ENCODE data around the gene EHF. TPM values are rescaled to one million over a fixed set of nuclear protein-coding genes. Genes with fewer than 3 reads are reported as not detected.

EHF gene
- total RNA-seq, 2 experiments from 2014 or later = not detected

- Mint-ChIP-seq H3K36me3 (no peaks in the 10 kb centered on the region), H3K4me3 (no peak overlapping the region), H3K4me1 (peaks cover 4% of the 10 kb centered on the region), H3K27ac (no peak overlapping the region), H3K27me3 (peaks cover 31% of the 10 kb centered on the region), H3K9me3 (no peaks in the 10 kb centered on the region)
- no peak for DNase-seq
Measured at GRCh38 chr11:34641456-34641855, 20.6 kb downstream of the EHF start.

- no peaks in the 10 kb centered on the region for H3K9me3 Mint-ChIP-seq
- no peak overlapping the region for H3K27ac Mint-ChIP-seq
- DNase-seq = no peak
- no peak overlapping the region for H3K4me3 Mint-ChIP-seq
- H3K27me3 Mint-ChIP-seq = peaks cover 35% of the 10 kb centered on the region
- H3K36me3 Mint-ChIP-seq = no peaks in the 10 kb centered on the region
- H3K4me1 Mint-ChIP-seq = peaks cover 4% of the 10 kb centered on the region
Measured at GRCh38 chr11:34642001-34642554, 21.2 kb downstream of the EHF start.

GRCh38 chr11:34642873-34643272, 22.0 kb downstream of the EHF start:
- no peak for DNase-seq
- H3K27ac Mint-ChIP-seq = no peak overlapping the region
- peaks cover 43% of the 10 kb centered on the region for H3K27me3 Mint-ChIP-seq
- H3K36me3 Mint-ChIP-seq = no peaks in the 10 kb centered on the region
- no peak overlapping the region for H3K4me3 Mint-ChIP-seq
- peaks cover 6% of the 10 kb centered on the region for H3K4me1 Mint-ChIP-seq
- H3K9me3 Mint-ChIP-seq = no peaks in the 10 kb centered on the region

GRCh38 chr11:34643311-34643710, 22.4 kb downstream of the EHF start:
- DNase-seq = no peak
- H3K4me3 Mint-ChIP-seq = no peak overlapping the region
- H3K4me1 Mint-ChIP-seq = peaks cover 6% of the 10 kb centered on the region
- H3K27ac Mint-ChIP-seq = no peak overlapping the region
- H3K27me3 Mint-ChIP-seq = peaks cover 43% of the 10 kb centered on the region
- no peaks in the 10 kb centered on the region for H3K9me3 Mint-ChIP-seq
- H3K36me3 Mint-ChIP-seq = no peaks in the 10 kb centered on the region

- Mint-ChIP-seq H3K36me3 (no peaks in the 10 kb centered on the region), H3K4me1 (peaks cover 6% of the 10 kb centered on the region), H3K27ac (no peak overlapping the region), H3K27me3 (peaks cover 38% of the 10 kb centered on the region), H3K4me3 (no peak overlapping the region), H3K9me3 (no peaks in the 10 kb centered on the region)
- DNase-seq = no peak
Measured at GRCh38 chr11:34643846-34644245, 23.0 kb downstream of the EHF start.

- Mint-ChIP-seq H3K27ac (no peak overlapping the region), H3K27me3 (peaks cover 44% of the 10 kb centered on the region), H3K4me3 (no peak overlapping the region)
Measured at GRCh38 chr11:34644669-34645406, 23.9 kb downstream of the EHF start.

GRCh38 chr11:34646431-34646830, 25.5 kb downstream of the EHF start:
- no peak for DNase-seq
- no peak overlapping the region for H3K27ac Mint-ChIP-seq
- H3K9me3 Mint-ChIP-seq = peaks cover 2% of the 10 kb centered on the region
- H3K4me1 Mint-ChIP-seq = peaks cover 24% of the 10 kb centered on the region
- no peaks in the 10 kb centered on the region for H3K36me3 Mint-ChIP-seq
- no peak overlapping the region for H3K4me3 Mint-ChIP-seq
- peaks cover 42% of the 10 kb centered on the region for H3K27me3 Mint-ChIP-seq

More at GRCh38 chr11:34644669-34645406, 23.9 kb downstream of the EHF start:
- DNase-seq = no peak
- H3K9me3 Mint-ChIP-seq = no peaks in the 10 kb centered on the region
- no peaks in the 10 kb centered on the region for H3K36me3 Mint-ChIP-seq
- H3K4me1 Mint-ChIP-seq = peaks cover 14% of the 10 kb centered on the region

GRCh38 chr11:34647131-34647530, 26.2 kb downstream of the EHF start:
- DNase-seq = no peak
- no peak overlapping the region for H3K27ac Mint-ChIP-seq
- peaks cover 2% of the 10 kb centered on the region for H3K9me3 Mint-ChIP-seq
- H3K4me1 Mint-ChIP-seq = peaks cover 27% of the 10 kb centered on the region
- peaks cover 46% of the 10 kb centered on the region for H3K27me3 Mint-ChIP-seq
- no peak overlapping the region for H3K4me3 Mint-ChIP-seq
- no peaks in the 10 kb centered on the region for H3K36me3 Mint-ChIP-seq

GRCh38 chr11:34647532-34647931, 26.6 kb downstream of the EHF start:
- no peak for DNase-seq
- Mint-ChIP-seq H3K4me3 (no peak overlapping the region), H3K36me3 (no peaks in the 10 kb centered on the region), H3K4me1 (peaks cover 31% of the 10 kb centered on the region), H3K27ac (no peak overlapping the region), H3K9me3 (peaks cover 2% of the 10 kb centered on the region), H3K27me3 (peaks cover 50% of the 10 kb centered on the region)

- Mint-ChIP-seq H3K27ac (no peak overlapping the region), H3K4me3 (no peak overlapping the region), H3K4me1 (peaks cover 36% of the 10 kb centered on the region), H3K27me3 (peaks cover 55% of the 10 kb centered on the region), H3K9me3 (peaks cover 2% of the 10 kb centered on the region), H3K36me3 (peaks cover under 1% of the 10 kb centered on the region)
- no peak for DNase-seq
Measured at GRCh38 chr11:34648036-34648435, 27.1 kb downstream of the EHF start.

GRCh38 chr11:34649597-34649996, 28.7 kb downstream of the EHF start:
- H3K27ac Mint-ChIP-seq = no peak overlapping the region

GRCh38 chr11:34650528-34650927, 29.6 kb downstream of the EHF start:
- Mint-ChIP-seq H3K9me3 (peaks cover 3% of the 10 kb centered on the region), H3K36me3 (peaks cover 3% of the 10 kb centered on the region), H3K27me3 (peaks cover 66% of the 10 kb centered on the region)

More at GRCh38 chr11:34649597-34649996, 28.7 kb downstream of the EHF start:
- H3K27me3 Mint-ChIP-seq = peaks cover 66% of the 10 kb centered on the region
- peaks cover 3% of the 10 kb centered on the region for H3K36me3 Mint-ChIP-seq
- H3K4me3 Mint-ChIP-seq = no peak overlapping the region
- peaks cover 40% of the 10 kb centered on the region for H3K4me1 Mint-ChIP-seq
- no peak for DNase-seq
- peaks cover 3% of the 10 kb centered on the region for H3K9me3 Mint-ChIP-seq

GRCh38 chr11:34651551-34651950, 30.7 kb downstream of the EHF start:
- Mint-ChIP-seq H3K27me3 (peaks cover 70% of the 10 kb centered on the region), H3K9me3 (peaks cover 3% of the 10 kb centered on the region), H3K4me3 (no peak overlapping the region), H3K36me3 (peaks cover 3% of the 10 kb centered on the region), H3K4me1 (peaks cover 40% of the 10 kb centered on the region), H3K27ac (no peak overlapping the region)
- no peak for DNase-seq

More at GRCh38 chr11:34650528-34650927, 29.6 kb downstream of the EHF start:
- Mint-ChIP-seq H3K27ac (peak overlapping the region; percentile 75), H3K4me1 (peaks cover 40% of the 10 kb centered on the region), H3K4me3 (no peak overlapping the region)
- peak; percentile 83 for DNase-seq

GRCh38 chr11:34652191-34652973, 31.5 kb downstream of the EHF start:
- peaks cover 3% of the 10 kb centered on the region for H3K9me3 Mint-ChIP-seq
- H3K27ac Mint-ChIP-seq = no peak overlapping the region
- peaks cover 3% of the 10 kb centered on the region for H3K36me3 Mint-ChIP-seq
- H3K4me1 Mint-ChIP-seq = peaks cover 39% of the 10 kb centered on the region
- no peak overlapping the region for H3K4me3 Mint-ChIP-seq
- H3K27me3 Mint-ChIP-seq = peaks cover 70% of the 10 kb centered on the region
- DNase-seq = no peak

GRCh38 chr11:34653031-34653430, 32.1 kb downstream of the EHF start:
- peaks cover 38% of the 10 kb centered on the region for H3K4me1 Mint-ChIP-seq
- H3K9me3 Mint-ChIP-seq = peaks cover 3% of the 10 kb centered on the region
- peaks cover 65% of the 10 kb centered on the region for H3K27me3 Mint-ChIP-seq
- no peak overlapping the region for H3K4me3 Mint-ChIP-seq
- H3K27ac Mint-ChIP-seq = no peak overlapping the region
- H3K36me3 Mint-ChIP-seq = peaks cover 3% of the 10 kb centered on the region
- no peak for DNase-seq
